Measurements from ENCODE around the gene KIAA1755.

DNA sequence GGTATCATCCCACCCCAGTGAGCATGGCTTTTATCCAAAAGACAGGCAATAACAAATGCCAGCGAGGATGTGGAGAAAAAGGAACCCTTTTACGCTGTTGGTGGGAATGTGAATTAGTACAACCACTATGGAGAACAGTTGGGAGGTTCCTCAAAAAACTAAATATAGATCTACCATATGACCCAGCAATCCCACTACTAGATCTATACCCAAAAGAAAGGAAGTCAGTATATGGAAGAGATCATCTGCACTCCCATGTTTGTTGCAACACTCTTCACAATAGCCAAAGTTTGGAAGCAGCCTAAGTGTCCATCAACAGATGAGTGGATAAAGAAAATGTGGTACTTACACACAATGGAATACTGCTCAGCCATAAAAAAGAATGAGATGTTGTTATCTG, 5.9 kb upstream of the KIAA1755 start:
- no peak for TF ChIP-seq CTCF (IDR thresholded peaks at IDR 0.05)
- TF ChIP-seq EZH2 (IDR thresholded peaks at IDR 0.05; ENCODE audit: borderline replicate concordance, insufficient read depth, low read depth, low read length, poor library complexity, severe bottlenecking): no peak
